Stimulated activated CD4-positive, alpha-beta T cell treated with anti-CD3 and anti-CD28 coated beads, Interleukin-15, amount 100 ng/mL, for 1 hour (primary cell): ENCODE data around the gene ZNF248.

ENCODE experiments used
- DNase-seq, 2 donors: peaks; one replicate each; pipeline ENCODE4 v3.0.0-alpha.2; 2020; ENCODE audit warnings: low read depth in 1 of 2, low spot score in 1 of 2

ZNF248 gene

DNA sequence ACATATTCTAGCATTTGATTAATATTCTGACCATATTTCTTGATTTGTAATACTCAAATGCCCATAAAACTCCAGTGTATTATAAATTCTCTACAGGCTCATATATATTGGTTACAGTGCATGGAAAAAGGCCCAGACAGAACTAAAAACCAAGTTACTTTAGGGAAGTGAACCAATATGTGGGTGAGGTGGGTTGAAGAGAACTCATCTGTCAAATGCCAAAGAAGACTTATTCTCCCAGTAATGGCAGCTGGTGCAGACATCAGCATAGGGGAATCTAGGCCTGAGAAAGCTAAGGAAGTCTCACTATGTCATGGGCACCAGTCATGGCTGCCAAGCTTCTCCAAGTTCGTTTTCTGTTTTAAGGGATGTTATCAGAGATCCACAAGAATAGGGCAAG is 30.6 kb downstream of the ZNF248 start:
- no peak for DNase-seq

DNA sequence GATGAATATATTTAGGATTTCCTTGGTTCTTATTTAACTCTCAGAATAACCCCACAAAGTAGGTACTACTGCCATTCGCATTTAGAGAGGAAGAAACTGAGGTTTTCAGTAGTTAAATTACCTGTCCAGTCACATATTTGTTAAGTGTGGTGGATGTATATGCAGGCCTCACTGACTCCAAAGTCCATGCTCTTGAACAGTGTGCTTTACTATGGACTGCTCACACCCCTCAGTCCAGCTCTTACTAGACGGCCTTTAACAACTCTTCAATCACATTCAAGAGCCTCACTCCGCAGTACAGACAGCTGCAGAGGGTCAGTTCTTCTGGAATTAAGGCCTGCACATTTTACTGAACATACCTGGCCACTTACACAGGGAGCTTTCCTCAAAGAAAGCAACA is 36.2 kb downstream of the ZNF248 start:
- DNase-seq = no peak

DNA sequence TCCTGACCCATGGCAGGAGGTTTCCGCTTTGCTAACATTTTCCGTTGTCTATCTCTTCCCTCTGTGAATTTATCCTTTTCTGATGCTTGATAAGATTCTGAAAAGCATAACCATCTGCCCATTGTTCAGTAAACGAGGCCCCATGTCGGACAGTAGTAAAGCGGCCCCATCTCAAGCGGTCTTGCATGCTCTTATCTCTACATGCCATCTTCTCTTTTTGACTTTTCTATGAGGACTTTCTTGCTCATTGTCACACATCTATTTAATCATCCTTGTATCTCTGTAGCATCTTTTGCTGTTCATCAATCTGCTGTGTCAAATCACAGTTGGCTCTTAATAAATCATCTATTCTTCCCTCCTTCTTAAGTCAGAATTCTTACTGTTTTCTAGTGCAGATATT is 37.6 kb downstream of the ZNF248 start:
- no peak for DNase-seq

GRCh38 chr10:37816290-37816689 is 41.1 kb downstream of the ZNF248 start:
- no peak for DNase-seq

DNA sequence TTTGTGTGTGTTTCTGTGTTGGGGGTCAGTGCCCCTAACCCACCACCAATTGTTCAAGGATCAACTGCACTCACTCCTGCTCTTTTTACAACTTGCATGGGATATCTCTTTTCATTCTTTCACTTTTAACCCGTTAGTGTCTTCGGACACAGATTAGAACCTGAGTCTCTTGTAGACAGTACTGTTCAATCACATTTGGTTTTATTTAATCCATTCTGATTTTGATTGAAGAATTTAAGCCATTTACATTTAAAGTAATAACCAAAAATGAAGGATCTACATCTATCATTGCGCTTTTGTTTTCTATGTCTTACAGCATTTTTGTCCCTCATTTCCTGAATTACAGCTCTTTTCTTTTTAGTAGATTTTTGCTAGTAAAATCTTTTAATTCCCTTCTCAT is 43.6 kb downstream of the ZNF248 start:
- no peak for DNase-seq

DNA sequence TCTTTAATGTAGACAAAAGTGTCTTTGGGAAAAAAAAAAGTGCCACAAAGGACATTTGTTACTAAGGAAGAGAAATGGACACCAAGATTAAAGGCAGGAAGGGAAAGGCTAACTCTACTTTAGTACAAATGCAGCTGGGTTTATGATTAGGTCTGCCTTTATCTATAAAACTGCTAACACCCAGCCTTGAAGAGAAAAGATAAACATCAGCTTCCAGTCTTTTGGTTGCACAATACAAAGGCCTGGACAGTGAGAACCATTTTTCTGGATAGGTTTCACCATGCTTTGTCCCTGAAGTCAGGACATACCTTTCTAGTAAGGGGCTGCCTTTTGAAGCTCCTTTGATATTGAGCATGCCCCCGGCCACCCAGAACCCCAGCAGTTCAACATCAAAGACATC is 45.1 kb downstream of the ZNF248 start:
- DNase-seq = no peak

GRCh38 chr10:37803269-37803668 is 54.1 kb downstream of the ZNF248 start:
- no peak for DNase-seq

DNA sequence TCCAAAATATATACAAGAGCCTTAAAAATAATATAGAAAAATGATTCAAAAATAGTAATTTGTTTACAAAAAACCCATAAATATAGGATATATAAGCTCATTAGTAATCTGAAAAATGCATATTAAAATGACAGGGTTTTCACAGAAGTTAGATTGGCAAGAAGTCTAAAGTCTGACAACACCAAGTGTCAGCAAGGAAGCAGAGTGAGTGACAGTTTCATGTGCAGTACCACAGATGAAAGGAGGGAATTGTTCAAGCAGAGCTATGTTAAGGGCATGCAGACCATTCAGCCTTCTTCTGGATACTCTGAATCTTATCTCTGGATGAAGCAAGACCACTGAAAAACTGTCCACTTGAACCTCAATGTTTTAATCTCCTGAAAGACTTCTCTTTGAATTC is 55.9 kb downstream of the ZNF248 start:
- no peak for DNase-seq

- no peak for DNase-seq
Measured at GRCh38 chr10:37794305-37794976, 63.0 kb downstream of the ZNF248 start.

DNA sequence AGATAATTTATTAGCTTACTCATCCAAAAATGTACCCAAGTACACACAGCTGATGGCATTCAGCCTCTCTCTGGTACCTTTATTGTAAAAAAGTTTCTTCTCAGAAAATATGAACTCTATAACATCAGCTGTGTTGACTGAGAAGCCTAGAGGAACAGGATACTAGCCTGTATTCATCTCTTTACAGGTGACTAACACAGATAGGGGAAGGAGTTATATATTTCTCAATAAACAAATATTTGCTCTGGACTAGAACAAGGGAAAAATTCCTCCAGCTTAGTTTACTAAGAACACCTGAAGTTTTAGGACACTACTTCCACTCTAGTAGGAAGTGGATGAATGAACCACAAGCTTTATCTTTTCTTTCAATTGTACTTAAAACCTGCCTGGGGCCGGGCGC is 67.8 kb downstream of the ZNF248 start:
- no peak for DNase-seq

DNA sequence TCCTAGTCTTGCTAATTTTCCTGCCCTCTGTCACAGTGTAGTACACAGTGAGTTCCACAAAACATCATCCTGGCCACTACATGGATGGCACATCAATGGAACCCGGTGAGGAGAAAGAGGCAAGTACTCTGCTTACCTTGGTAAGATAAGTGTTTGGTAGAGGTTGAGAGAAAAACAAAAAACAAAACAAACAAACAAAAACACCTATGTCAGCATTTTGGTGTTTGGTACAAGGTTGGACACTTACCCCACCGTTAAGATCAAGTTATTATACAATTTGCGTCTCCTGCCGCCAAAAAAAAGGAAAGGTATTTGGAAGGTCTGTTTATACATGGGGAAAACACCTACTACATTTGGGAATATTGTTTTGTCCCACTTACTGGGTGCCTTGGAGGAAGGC is 72.7 kb downstream of the ZNF248 start:
- DNase-seq = no peak

DNA sequence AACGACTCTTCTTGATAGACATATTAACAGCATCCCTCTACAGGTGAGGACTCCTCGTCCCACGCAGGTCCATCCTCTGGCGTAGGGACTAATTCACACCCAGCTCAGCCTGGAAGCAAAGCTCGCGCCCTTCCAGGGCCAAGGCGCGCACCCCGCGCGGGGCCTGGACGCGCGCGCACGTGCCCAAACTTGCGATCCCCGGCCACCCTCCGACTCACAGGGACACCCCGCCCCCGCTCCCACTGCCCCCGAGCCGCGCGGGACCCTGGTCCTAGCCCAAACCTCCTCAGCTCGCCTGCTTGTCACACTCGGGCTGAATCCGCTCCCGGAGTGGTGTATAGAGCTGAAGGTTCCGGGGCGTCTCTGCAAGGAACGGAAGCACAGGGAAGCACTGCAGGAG is 76.9 kb downstream of the ZNF248 start:
- DNase-seq = no peak

GRCh38 chr10:37777056-37777455 is 80.4 kb downstream of the ZNF248 start:
- DNase-seq = no peak

DNA sequence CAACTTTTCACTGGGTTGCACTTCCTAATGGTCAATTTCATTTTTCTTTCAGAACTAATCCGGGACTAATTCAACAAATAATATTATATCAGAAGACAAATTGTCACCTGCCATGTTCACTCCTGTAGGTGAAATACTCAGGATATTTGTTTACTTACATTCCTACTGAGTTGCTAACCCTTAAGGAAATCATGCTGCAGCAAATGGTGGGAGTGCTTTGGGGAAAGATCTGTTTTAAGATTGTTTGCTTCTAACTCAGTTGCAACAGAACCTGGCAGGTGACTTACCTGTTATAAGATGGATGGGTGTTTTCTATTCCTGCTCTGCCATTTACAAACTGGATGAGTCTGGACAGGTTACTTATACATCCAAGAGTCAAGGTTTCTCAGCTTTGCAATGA is 81.8 kb downstream of the ZNF248 start:
- DNase-seq = no peak

DNA sequence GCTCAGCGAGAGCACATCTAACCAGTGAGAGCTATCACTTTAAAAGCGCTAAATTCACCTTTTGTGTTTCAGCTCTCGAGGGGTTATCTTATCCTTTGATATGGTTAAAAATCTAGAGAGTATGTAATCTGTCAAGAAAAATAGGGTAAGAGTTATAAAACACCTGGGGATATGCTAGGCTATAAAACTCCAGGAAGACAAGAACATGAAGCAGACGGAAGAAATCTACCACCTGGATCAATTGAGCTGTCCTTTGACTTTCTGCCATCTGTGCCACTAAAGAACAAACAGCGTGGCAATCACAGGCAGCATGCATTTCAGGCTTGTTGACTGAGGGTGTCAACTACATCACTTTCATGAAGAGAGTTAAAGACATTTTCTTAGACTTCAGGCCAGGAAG is 83.1 kb downstream of the ZNF248 start:
- DNase-seq = no peak

DNA sequence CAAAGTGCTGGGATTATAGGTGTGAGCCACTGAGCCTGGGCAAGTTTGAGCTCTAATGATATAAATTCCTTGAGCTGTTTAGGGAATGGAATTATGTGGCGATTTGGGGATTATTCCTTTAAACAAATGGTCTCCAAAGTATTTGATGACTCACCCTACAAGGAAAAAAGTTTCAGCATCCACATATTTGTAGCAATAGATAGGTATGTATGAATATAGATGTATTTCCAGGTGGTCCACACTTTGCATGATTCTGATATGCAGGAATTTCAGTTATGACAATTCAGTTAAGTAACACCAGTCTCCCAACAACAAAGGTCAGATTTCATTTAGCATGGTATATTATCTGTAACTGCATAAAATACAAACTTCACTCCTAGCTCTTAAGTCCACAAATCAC is 92.2 kb downstream of the ZNF248 start:
- DNase-seq = no peak

- DNase-seq = no peak
Measured at GRCh38 chr10:37763132-37763531, 94.3 kb downstream of the ZNF248 start.

DNA sequence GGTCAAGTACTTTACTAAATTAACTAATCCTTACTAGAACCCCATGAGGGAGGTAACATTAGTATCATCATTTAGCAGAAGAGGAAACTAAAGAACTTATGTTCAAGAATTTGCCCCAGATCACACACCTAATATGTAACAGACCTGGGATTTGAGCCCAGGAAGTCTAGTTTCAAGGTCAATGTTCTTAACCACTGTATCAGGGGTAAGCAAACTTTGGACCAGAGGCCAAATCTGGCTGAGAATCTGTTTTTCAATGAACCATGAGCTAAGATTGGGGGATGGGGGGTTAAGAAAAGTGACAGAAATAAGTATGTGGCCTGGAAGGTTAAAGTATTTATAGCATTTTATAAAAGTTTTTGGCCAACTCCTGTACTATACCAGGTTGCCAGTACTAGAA is 95.1 kb downstream of the ZNF248 start:
- no peak for DNase-seq

- DNase-seq = no peak
Measured at GRCh38 chr10:37760817-37761216, 96.6 kb downstream of the ZNF248 start.

- DNase-seq = no peak
Measured at GRCh38 chr10:37758074-37758473, 99.3 kb downstream of the ZNF248 start.

DNA sequence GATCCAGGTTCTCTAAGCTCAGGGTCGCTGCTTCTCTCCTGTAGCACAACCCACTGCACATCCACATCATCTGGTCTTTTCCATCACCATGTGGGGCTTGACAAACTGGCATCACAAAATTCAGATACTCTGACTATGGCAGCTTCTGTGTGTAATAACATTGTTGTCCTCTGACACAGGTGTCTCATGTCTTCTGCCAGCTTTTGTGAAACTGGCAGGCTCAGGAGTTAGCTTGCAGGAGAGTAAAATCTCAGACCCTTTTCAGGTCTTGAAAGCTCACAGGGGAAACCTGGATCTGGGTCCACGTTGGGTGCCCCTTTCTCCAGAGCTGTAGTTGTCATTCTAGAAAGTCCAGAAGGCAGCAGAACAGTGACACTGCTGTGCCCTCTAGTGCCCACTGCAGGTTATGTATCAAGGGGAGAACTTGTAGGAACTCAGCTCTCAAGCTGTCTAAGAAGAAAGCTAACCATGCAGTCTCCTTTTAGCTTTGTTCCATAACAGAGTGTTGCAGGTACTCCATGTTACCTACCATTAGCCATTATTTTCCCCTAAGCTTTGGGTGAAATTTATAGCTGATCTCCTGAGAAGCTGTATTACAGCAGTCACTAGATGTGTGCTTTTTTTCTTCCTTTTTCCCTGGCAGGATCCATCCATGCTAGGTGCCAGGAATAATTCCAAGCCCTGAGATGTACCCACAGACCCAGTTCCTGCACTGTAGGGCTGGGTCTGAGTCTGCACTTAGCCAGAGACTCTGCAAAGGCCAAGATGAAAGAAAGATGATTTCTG is 102.7 kb downstream of the ZNF248 start:
- DNase-seq = no peak

GRCh38 chr10:37752334-37752875 is 105.0 kb downstream of the ZNF248 start:
- no peak for DNase-seq

DNA sequence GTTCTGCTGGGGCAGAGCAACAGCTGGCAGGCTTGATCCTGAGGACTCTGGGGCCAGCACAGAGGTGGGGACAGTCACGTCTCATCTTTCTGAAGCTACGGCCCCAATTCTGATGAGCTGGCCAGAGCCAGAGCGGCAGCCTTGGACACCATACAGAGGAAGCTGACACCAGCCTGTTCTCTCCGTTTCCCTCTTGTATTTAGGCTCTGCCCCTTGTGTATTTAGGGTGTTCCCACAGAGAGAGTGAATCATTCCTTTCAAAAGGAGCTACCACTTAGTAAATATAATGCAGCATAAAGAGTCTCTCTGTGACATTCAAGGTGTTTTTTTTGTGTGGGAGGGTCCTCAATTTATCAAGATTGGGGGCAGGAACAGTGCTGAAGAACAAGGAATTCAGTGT is 109.2 kb downstream of the ZNF248 start:
- no peak for DNase-seq
